Smooth muscle cell (in vitro differentiated cells): ENCODE measurements around the gene MRPL2. TPM values are rescaled to one million over a fixed set of nuclear protein-coding genes. Genes with fewer than 3 reads are reported as not detected.
A peak's percentile ranks its signal among the peaks of the same experiment; 100 is the strongest.

Experiments
- DNase-seq: peaks from one replicate; lab custom pipeline; 2025; ENCODE audit not compliant: unreplicated experiment; lab: John Stamatoyannopoulos, UW
- H2AFZ ChIP-seq: fragments of 200-600 bp; sonication (generic); 2 replicates; pipeline ENCODE4 v1.6.0; 2016; ENCODE audit warnings: antibody characterized with exemption, low read depth, mild to moderate bottlenecking
- H3F3A ChIP-seq: fragments of 200-600 bp; sonication (generic); 2 replicates; pipeline ENCODE4 v1.6.0; 2017; ENCODE audit warnings: antibody characterized with exemption, low read depth
- H3K27ac ChIP-seq: fragments of 200-600 bp; sonication (generic); 2 replicates; pipeline ENCODE4 v1.5.1; 2016; ENCODE audit warnings: low read depth, mild to moderate bottlenecking
- H3K27me3 ChIP-seq: fragments of 200-600 bp; sonication (generic); 2 replicates; pipeline ENCODE4 v1.6.1; 2016; ENCODE audit warnings: low read depth, mild to moderate bottlenecking
- H3K36me3 ChIP-seq: fragments of 200-600 bp; sonication (generic); 2 replicates; pipeline ENCODE4 v1.5.1; 2016; ENCODE audit warnings: low read depth
- H3K4me1 ChIP-seq: fragments of 200-600 bp; sonication (generic); 2 replicates; pipeline ENCODE4 v1.5.1; 2016; ENCODE audit warnings: low read depth
- H3K4me2 ChIP-seq: fragments of 200-600 bp; sonication (generic); 2 replicates; pipeline ENCODE4 v1.6.0; 2016; ENCODE audit warnings: mild to moderate bottlenecking
- H3K4me3 ChIP-seq: fragments of 200-600 bp; sonication (generic); 2 replicates; pipeline ENCODE4 v1.5.1; 2016; ENCODE audit warnings: mild to moderate bottlenecking
- H3K79me2 ChIP-seq: fragments of 200-600 bp; sonication (generic); 2 replicates; pipeline ENCODE4 v1.6.0; 2016; ENCODE audit warnings: low read depth, mild to moderate bottlenecking
- H3K9ac ChIP-seq: fragments of 200-600 bp; sonication (generic); 2 replicates; pipeline ENCODE4 v1.6.0; 2016; ENCODE audit warnings: low read depth
- H3K9me3 ChIP-seq: fragments of 200-600 bp; sonication (generic); replicated peaks from 2 replicates; pipeline ENCODE4 v1.5.1; 2016; ENCODE audit warnings: low read depth
- H4K20me1 ChIP-seq: fragments of 200-600 bp; sonication (generic); 2 replicates; pipeline ENCODE4 v1.6.0; 2016; ENCODE audit warnings: low read depth
- CTCF ChIP-seq: fragments of 200-600 bp; sonication (generic); IDR thresholded peaks from 2 replicates; pipeline ENCODE4 v1.5.1; 2017; ENCODE audit warnings: borderline replicate concordance, mild to moderate bottlenecking, antibody characterized with exemption; ENCODE audit not compliant: insufficient read depth, poor library complexity, severe bottlenecking
- WGBS: methylation state at CpG from one replicate; pipeline ENCODE4 v1.1.7; 2016; ENCODE audit warnings: low lambda C conversion rate; 5-methylcytosine and 5-hydroxymethylcytosine counted together
- polyA plus RNA-seq: library from polyadenylated mRNA; unstranded; fragments of >200 nt; fragmentation: Nextera tagmentation; extraction: Ambion mirVana; gene quantifications from 2 replicates; pipeline ENCODE4 v1.2.1, GENCODE V29; 2016
- total RNA-seq: library from RNA; depleted of rRNA; stranded (reverse); fragments of >200 nt; gene quantifications from 2 replicates; pipeline ENCODE4 v1.2.3, GENCODE V29; 2014

MRPL2 gene
- total RNA-seq, result 16.4 and 24.0 TPM in 2 replicates
- 112 and 125 TPM in 2 replicates for polyA plus RNA-seq

DNA sequence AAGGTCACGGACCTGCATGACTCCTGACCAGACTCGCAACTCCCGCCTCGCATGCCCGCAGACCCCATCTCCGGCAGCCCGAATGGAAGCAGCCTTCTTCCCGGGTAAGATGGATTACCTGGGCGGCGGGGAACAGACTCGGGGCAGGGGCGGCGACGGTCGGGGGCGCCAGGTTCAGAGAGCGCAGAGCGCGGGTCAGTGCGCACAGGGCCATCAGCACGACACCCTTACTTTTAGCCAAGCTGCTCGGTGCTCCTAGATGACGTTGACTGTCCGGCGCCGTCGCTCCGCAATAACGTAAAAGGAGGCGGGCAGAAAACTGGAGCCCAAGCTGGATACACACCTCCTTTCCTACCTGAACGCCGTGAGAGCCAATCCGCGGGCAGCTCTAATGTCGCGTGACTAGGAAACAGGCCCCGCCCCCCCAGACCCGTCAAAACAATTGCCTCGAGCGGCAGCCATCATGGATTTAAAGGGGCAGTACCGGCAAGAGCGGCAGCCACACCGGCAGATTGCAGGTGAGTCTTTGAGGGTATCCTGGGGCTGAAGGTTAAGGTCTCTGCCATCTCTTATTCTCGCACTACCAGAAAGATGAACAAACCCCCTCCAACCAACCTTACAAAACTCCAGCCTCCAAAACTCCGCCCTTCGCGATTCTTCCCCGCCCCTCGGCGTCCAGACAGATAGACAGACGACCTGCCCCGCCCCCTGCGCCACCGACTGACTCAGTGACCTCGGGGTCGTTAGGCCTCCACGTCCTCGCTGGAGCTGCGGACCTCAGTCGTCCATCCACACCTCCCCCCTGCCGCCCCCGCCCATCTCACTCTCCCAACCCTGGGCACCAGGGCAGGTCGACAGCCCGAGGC is at the start of gene MRPL2, which contains the start of gene KLC4:
Gene MRPL2, minus strand, starts transcription at position 267 of the 866 bp plus-strand sequence. Its CDS starts 53 bp downstream, at position 214.
Gene KLC4, plus strand, starts transcription at position 464 of the 866 bp plus-strand sequence. CDS start 1,705 bp downstream, outside the sequence.
- peak; percentile 94 for DNase-seq
- Histone ChIP-seq H2AFZ (peak within 1 kb of the TSS; percentile 81), H3K27me3 (no peaks in the 10 kb centered on the region), H3K4me1 (peaks cover 16% of the 10 kb centered on the region), H3K27ac (peak within 1 kb of the TSS; percentile 89), H3K36me3 (no peaks in the 10 kb centered on the region), H3K4me2 (peak within 1 kb of the TSS; percentile 93), H3F3A (peaks cover 2% of the 10 kb centered on the region), H3K9me3 (no peaks in the 10 kb centered on the region), H3K79me2 (peaks cover 22% of the 10 kb centered on the region), H4K20me1 (no peaks in the 10 kb centered on the region), H3K4me3 (peak within 1 kb of the TSS; percentile 88), H3K9ac (peak within 1 kb of the TSS; percentile 94)
- TF ChIP-seq CTCF, result no peak
- under 1% methylated on average over 56 of the region's 64 CpGs for WGBS

- Histone ChIP-seq H3K79me2 (peaks cover 100% of the 10 kb centered on the region), H3K36me3 (no peaks in the 10 kb centered on the region)
- no peak for TF ChIP-seq CTCF
Measured at GRCh38 chr6:43107344-43108062, 48.3 kb upstream of the MRPL2 start.

GRCh38 chr6:43105538-43106222 is 46.4 kb upstream of the MRPL2 start:
- Histone ChIP-seq H3K9ac (no peak overlapping the region), H3F3A (peaks cover 3% of the 10 kb centered on the region), H3K27me3 (no peaks in the 10 kb centered on the region), H2AFZ (no peak overlapping the region), H3K36me3 (no peaks in the 10 kb centered on the region), H3K4me2 (no peak overlapping the region), H3K27ac (peak overlapping the region; percentile 1), H3K9me3 (no peaks in the 10 kb centered on the region), H3K79me2 (peaks cover 100% of the 10 kb centered on the region), H4K20me1 (peaks cover 99% of the 10 kb centered on the region), H3K4me1 (peaks cover 12% of the 10 kb centered on the region), H3K4me3 (no peak overlapping the region)
- 91% methylated on average over 9 of the region's 9 CpGs for WGBS
- DNase-seq, result no peak
- TF ChIP-seq CTCF, result no peak

More at GRCh38 chr6:43107344-43108062, 48.3 kb upstream of the MRPL2 start:
- Histone ChIP-seq H3K4me2 (no peak overlapping the region), H3K27me3 (no peaks in the 10 kb centered on the region), H3K4me1 (peaks cover 12% of the 10 kb centered on the region), H4K20me1 (peaks cover 98% of the 10 kb centered on the region), H3K9ac (no peak overlapping the region), H2AFZ (no peak overlapping the region), H3K4me3 (no peak overlapping the region), H3K9me3 (no peaks in the 10 kb centered on the region), H3K27ac (peak overlapping the region; percentile 21), H3F3A (peaks cover 4% of the 10 kb centered on the region)
- DNase-seq, result no peak
- 90% methylated on average over 12 of the region's 12 CpGs for WGBS
